HG03025 (cell line): ENCODE results near the gene MAG.

Source experiments
- ATAC-seq: cut with Tn5 transposase; IDR thresholded peaks from one replicate; pipeline ENCODE4 v1.9.1; 2021; ENCODE audit warnings: mild to moderate bottlenecking, moderate library complexity; ENCODE audit not compliant: unreplicated experiment, low FRiP score

The MAG gene

GRCh38 chr19:35340431-35340830, 48.5 kb downstream of the MAG start:
- ATAC-seq, result no peak

GRCh38 chr19:35341006-35341405, 49.0 kb downstream of the MAG start:
- ATAC-seq, result no peak

- ATAC-seq, result no peak
These were observed 49.7 kb downstream of the MAG start for GRCh38 chr19:35341565-35342225.

- ATAC-seq, result no peak
These were observed 50.5 kb downstream of the MAG start for GRCh38 chr19:35342430-35342829.

- ATAC-seq, result no peak
These were observed 52.6 kb downstream of the MAG start for GRCh38 chr19:35344511-35345031.

- ATAC-seq, result no peak
These were observed 53.7 kb downstream of the MAG start for GRCh38 chr19:35345671-35346111.

- no peak for ATAC-seq
These were observed 54.5 kb downstream of the MAG start for GRCh38 chr19:35346193-35347052.

- peak; percentile 50 for ATAC-seq
These were observed 55.4 kb downstream of the MAG start, which contains the start of gene FFAR1 for GRCh38 chr19:35347171-35347929. TSS of gene FFAR1 (plus strand) at chr19:35347902. CDS start at chr19:35351552, 3,650 bp downstream.

GRCh38 chr19:35347930-35348298, 56.0 kb downstream of the MAG start:
- no peak for ATAC-seq

- no peak for ATAC-seq
These were observed 57.1 kb downstream of the MAG start for GRCh38 chr19:35348911-35349611.

GRCh38 chr19:35349614-35350521, 57.9 kb downstream of the MAG start:
- ATAC-seq, result no peak

GRCh38 chr19:35350591-35350990, 58.6 kb downstream of the MAG start:
- no peak for ATAC-seq

- ATAC-seq, result no peak
These were observed 59.6 kb downstream of the MAG start for GRCh38 chr19:35351411-35352176.

GRCh38 chr19:35352177-35352447, 60.2 kb downstream of the MAG start:
- no peak for ATAC-seq

- no peak for ATAC-seq
These were observed 60.7 kb downstream of the MAG start for GRCh38 chr19:35352448-35353304.

- ATAC-seq, result no peak
These were observed 61.7 kb downstream of the MAG start for GRCh38 chr19:35353635-35354034.

- no peak for ATAC-seq
These were observed 62.9 kb downstream of the MAG start for GRCh38 chr19:35354898-35355297.
